IPS-15b (cell line): ENCODE data around the gene PPM1H.

Experiments used
- H3K27me3 ChIP-seq: one replicate; pipeline ENCODE4 v1.6.1; 2013; ENCODE audit warnings: low read length; ENCODE audit not compliant: control insufficient read depth, insufficient read depth
- H3K36me3 ChIP-seq: one replicate; pipeline ENCODE4 v1.6.1; 2013; ENCODE audit warnings: low read length; ENCODE audit not compliant: control insufficient read depth, insufficient read depth
- H3K4me1 ChIP-seq: one replicate; pipeline ENCODE4 v1.6.1; 2013; ENCODE audit warnings: mild to moderate bottlenecking, low read length; ENCODE audit not compliant: control insufficient read depth, insufficient read depth
- H3K4me3 ChIP-seq: one replicate; pipeline ENCODE4 v1.5.1; 2013; ENCODE audit warnings: low read depth, low read length
- H3K9ac ChIP-seq: one replicate; pipeline ENCODE4 v1.6.1; 2013; ENCODE audit warnings: low read depth, mild to moderate bottlenecking, low read length
- H3K9me3 ChIP-seq: one replicate; pipeline ENCODE4 v1.6.1; 2013; ENCODE audit warnings: mild to moderate bottlenecking, low read length; ENCODE audit not compliant: control insufficient read depth, insufficient read depth

PPM1H gene

GRCh38 chr12:62800707-62801400 is 134.1 kb downstream of the PPM1H start:
- Histone ChIP-seq H3K9me3 (no peaks in the 10 kb centered on the region), H3K4me1 (peaks cover 4% of the 10 kb centered on the region)

GRCh38 chr12:62799766-62800406 is 135.1 kb downstream of the PPM1H start:
- Histone ChIP-seq H3K9me3 (no peaks in the 10 kb centered on the region), H3K27me3 (no peaks in the 10 kb centered on the region), H3K9ac (no peak overlapping the region), H3K36me3 (no peaks in the 10 kb centered on the region), H3K4me3 (no peak overlapping the region), H3K4me1 (peaks cover 4% of the 10 kb centered on the region)

More at GRCh38 chr12:62800707-62801400, 134.1 kb downstream of the PPM1H start:
- H3K9ac ChIP-seq = no peak overlapping the region
- no peaks in the 10 kb centered on the region for H3K27me3 ChIP-seq
- H3K4me3 ChIP-seq = no peak overlapping the region
- no peaks in the 10 kb centered on the region for H3K36me3 ChIP-seq

- H3K4me3 ChIP-seq = no peak overlapping the region
- H3K4me1 ChIP-seq = peaks cover 4% of the 10 kb centered on the region
- no peaks in the 10 kb centered on the region for H3K9me3 ChIP-seq
- no peaks in the 10 kb centered on the region for H3K27me3 ChIP-seq
- no peaks in the 10 kb centered on the region for H3K36me3 ChIP-seq
- no peak overlapping the region for H3K9ac ChIP-seq
Observed at GRCh38 chr12:62799126-62799736, 135.7 kb downstream of the PPM1H start.

DNA sequence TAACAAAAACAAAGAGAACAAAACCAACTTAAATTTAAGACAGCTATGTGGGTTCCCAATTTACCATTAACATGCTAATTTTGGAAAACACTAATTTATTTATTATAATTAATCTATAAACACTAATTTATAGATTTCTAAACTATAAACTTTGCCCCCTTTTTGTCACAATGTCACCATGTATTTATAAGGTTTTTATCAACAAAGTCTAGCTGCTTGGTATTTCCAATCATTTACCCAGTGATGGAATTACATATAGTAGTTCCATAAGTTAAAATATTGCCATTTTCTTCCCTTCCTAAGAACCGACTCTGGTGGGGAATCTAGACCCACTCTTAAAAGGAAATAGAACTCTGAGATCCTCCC is 140.7 kb downstream of the PPM1H start:
- peaks cover 4% of the 10 kb centered on the region for H3K4me1 ChIP-seq
- no peaks in the 10 kb centered on the region for H3K9me3 ChIP-seq
- H3K27me3 ChIP-seq = no peaks in the 10 kb centered on the region
- H3K36me3 ChIP-seq = no peaks in the 10 kb centered on the region
- no peak overlapping the region for H3K9ac ChIP-seq
- H3K4me3 ChIP-seq = no peak overlapping the region

- H3K36me3 ChIP-seq = no peaks in the 10 kb centered on the region
- no peak overlapping the region for H3K9ac ChIP-seq
Observed at GRCh38 chr12:62793256-62794217, 141.4 kb downstream of the PPM1H start.

GRCh38 chr12:62792236-62792870 is 142.6 kb downstream of the PPM1H start:
- Histone ChIP-seq H3K4me1 (no peaks in the 10 kb centered on the region), H3K36me3 (no peaks in the 10 kb centered on the region), H3K9me3 (no peaks in the 10 kb centered on the region), H3K9ac (no peak overlapping the region), H3K4me3 (no peak overlapping the region), H3K27me3 (no peaks in the 10 kb centered on the region)

More at GRCh38 chr12:62793256-62794217, 141.4 kb downstream of the PPM1H start:
- Histone ChIP-seq H3K27me3 (no peaks in the 10 kb centered on the region), H3K9me3 (no peaks in the 10 kb centered on the region), H3K4me3 (no peak overlapping the region), H3K4me1 (no peaks in the 10 kb centered on the region)

GRCh38 chr12:62789851-62790250 is 145.1 kb downstream of the PPM1H start:
- Histone ChIP-seq H3K4me3 (no peak overlapping the region), H3K9me3 (no peaks in the 10 kb centered on the region), H3K4me1 (no peaks in the 10 kb centered on the region), H3K36me3 (no peaks in the 10 kb centered on the region), H3K9ac (no peak overlapping the region), H3K27me3 (no peaks in the 10 kb centered on the region)

DNA sequence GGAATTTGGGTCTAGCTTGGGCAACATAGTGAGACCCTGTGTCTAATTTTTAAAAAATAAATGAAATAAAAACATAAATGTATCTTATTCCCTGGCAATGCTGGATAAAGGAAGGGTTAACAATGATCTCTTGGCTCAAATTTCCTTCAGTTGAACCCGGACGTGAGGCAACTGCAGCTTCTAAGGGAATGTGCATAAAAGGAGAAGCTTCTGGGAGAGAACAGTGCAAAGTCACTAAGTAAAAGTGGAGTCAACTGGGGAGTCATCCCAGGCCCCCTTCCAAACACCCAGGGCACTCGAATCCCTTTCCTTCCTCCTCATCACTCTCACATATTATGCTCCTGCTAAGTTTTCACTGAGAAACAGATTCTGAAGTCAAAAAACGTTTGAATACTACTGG is 147.3 kb downstream of the PPM1H start:
- Histone ChIP-seq H3K36me3 (no peaks in the 10 kb centered on the region), H3K9ac (no peak overlapping the region), H3K4me3 (no peak overlapping the region), H3K27me3 (no peaks in the 10 kb centered on the region), H3K4me1 (peaks cover 7% of the 10 kb centered on the region), H3K9me3 (no peaks in the 10 kb centered on the region)

DNA sequence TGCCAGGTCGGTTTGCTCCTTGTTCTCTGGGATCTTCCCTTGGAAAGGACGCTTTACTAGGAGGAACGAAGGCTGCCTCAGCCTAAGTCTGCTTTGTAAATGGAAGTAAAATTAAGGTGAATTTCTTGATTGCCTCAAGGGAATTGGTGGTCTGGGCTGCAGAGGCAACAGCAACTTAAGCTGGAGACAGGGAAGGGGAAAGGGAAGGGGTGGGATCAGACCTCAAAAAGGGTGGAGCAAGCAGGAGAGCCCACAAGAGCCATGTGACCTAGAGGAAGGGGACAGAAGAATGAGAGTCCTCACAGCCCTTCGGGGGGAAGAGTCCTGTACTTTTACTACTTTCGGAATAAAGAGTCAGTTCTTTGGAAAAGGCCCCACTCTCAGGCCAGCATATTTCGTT is 147.9 kb downstream of the PPM1H start:
- no peaks in the 10 kb centered on the region for H3K27me3 ChIP-seq

DNA sequence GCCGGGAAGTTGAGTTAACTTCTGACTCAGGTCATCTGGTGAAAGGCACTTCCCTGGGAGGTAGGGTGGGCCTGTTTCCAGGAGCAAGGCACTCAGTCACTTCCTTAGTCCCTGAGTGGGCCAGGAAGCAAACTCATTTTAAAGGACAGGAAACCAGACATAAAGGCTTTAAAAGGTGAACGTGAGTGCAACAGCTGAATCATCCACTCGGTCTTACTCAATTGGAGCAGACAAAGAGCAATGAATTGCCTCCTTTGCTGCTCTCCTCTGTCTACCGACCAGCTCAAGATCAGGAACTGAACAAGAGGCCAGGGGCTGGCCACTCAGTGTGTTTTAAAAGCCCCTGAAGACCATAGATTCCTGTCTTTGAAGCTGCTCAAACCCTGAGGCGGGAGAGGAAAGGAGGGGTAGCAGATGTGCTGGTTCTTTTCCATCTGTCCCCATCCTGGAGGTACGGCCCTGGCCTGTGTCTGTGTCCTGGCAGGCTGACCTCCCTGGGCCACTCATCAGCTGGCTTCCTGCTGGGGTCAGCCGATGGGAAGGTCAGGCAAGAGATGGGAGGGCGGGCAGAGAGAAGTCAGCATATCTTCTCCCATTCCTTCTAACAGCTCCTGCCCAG is 148.9 kb downstream of the PPM1H start:
- no peaks in the 10 kb centered on the region for H3K9me3 ChIP-seq
- peaks cover 7% of the 10 kb centered on the region for H3K4me1 ChIP-seq
- H3K9ac ChIP-seq = no peak overlapping the region
- H3K27me3 ChIP-seq = no peaks in the 10 kb centered on the region
- no peaks in the 10 kb centered on the region for H3K36me3 ChIP-seq
- no peak overlapping the region for H3K4me3 ChIP-seq

More for the DNA sequence above, 147.9 kb downstream of the PPM1H start:
- Histone ChIP-seq H3K9me3 (no peaks in the 10 kb centered on the region), H3K9ac (no peak overlapping the region), H3K36me3 (no peaks in the 10 kb centered on the region), H3K4me3 (no peak overlapping the region), H3K4me1 (peaks cover 7% of the 10 kb centered on the region)

- Histone ChIP-seq H3K9ac (no peak overlapping the region), H3K36me3 (no peaks in the 10 kb centered on the region), H3K4me3 (no peak overlapping the region), H3K9me3 (no peaks in the 10 kb centered on the region), H3K27me3 (no peaks in the 10 kb centered on the region), H3K4me1 (peaks cover 7% of the 10 kb centered on the region)
Observed at GRCh38 chr12:62784576-62784975, 150.4 kb downstream of the PPM1H start.
